Measurements from ENCODE around the gene SOX21.

DNA sequence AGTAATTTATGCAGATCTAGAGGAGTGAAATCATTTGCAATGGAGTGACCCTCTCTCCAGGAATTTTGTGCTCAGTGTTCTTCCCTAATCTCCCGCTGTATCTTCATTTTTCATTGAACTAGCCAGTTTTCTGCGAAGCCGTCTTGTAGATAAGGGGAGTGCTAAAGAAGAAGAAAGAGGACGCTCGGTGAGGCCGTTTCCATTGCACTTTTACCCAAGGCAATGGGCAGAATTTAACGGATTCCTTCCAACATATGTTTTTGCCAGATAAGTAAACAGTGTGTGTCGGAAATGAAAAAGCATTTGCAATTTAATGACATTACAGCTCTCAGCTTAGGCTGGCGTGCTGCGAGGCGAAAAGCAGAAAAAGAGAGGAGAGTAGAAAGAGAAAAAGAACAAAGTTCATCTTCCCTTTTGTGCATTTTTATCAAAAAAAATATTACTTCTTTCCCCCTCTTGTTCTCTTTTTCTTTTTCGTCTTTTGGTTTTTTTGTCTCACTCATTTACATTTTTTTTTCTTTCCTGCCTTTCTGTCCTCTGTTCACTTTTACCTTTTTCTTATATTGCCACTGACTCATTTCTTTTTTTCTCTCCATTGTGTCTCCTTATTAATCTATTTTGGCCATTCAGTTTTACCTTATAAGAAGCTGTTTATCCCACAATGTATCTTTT, 49.9 kb downstream of the SOX21 start:
- TF ChIP-seq EP300 (IDR thresholded peaks at IDR 0.05): no peak
- TF ChIP-seq, protein P1, sequence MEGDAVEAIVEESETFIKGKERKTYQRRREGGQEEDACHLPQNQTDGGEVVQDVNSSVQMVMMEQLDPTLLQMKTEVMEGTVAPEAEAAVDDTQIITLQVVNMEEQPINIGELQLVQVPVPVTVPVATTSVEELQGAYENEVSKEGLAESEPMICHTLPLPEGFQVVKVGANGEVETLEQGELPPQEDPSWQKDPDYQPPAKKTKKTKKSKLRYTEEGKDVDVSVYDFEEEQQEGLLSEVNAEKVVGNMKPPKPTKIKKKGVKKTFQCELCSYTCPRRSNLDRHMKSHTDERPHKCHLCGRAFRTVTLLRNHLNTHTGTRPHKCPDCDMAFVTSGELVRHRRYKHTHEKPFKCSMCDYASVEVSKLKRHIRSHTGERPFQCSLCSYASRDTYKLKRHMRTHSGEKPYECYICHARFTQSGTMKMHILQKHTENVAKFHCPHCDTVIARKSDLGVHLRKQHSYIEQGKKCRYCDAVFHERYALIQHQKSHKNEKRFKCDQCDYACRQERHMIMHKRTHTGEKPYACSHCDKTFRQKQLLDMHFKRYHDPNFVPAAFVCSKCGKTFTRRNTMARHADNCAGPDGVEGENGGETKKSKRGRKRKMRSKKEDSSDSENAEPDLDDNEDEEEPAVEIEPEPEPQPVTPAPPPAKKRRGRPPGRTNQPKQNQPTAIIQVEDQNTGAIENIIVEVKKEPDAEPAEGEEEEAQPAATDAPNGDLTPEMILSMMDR (IDR thresholded peaks at IDR 0.05): no peak
